HT1080 (cell line): ENCODE results near the gene PFDN6. TPM values are rescaled to one million over a fixed set of nuclear protein-coding genes. Genes with fewer than 3 reads are reported as not detected.
A peak's percentile ranks its signal among the peaks of the same experiment; 100 is the strongest.
"Not testable (repeated sequence)": the region's sequence is repeated elsewhere in the genome, so short reads cannot be mapped to it uniquely, and the experiment has no call there.

Experiments used
- DNase-seq: peaks from one replicate; pipeline ENCODE4 v3.0.0-alpha.2; 2015; ENCODE audit warnings: low read depth
- polyA plus RNA-seq, 2 experiments: library from polyadenylated mRNA; depleted of rRNA; stranded (reverse); fragments of >200 nt; gene quantifications; 2 replicates each; pipeline ENCODE4 v1.2.3, GENCODE V29; 2015
- total RNA-seq: library from RNA; depleted of rRNA; stranded (reverse); fragments of >200 nt; shearing (Covaris generic); gene quantifications from 2 replicates; pipeline ENCODE4 v1.2.3, GENCODE V29; 2014; rRNA removed

The PFDN6 gene
- total RNA-seq = 194 and 225 TPM in 2 replicates
- polyA plus RNA-seq (2015; cell fraction: cytosol; rRNA removed) = 260 and 275 TPM in 2 replicates
- polyA plus RNA-seq (2015; cell fraction: nucleus; rRNA removed) = 173 and 211 TPM in 2 replicates

DNA sequence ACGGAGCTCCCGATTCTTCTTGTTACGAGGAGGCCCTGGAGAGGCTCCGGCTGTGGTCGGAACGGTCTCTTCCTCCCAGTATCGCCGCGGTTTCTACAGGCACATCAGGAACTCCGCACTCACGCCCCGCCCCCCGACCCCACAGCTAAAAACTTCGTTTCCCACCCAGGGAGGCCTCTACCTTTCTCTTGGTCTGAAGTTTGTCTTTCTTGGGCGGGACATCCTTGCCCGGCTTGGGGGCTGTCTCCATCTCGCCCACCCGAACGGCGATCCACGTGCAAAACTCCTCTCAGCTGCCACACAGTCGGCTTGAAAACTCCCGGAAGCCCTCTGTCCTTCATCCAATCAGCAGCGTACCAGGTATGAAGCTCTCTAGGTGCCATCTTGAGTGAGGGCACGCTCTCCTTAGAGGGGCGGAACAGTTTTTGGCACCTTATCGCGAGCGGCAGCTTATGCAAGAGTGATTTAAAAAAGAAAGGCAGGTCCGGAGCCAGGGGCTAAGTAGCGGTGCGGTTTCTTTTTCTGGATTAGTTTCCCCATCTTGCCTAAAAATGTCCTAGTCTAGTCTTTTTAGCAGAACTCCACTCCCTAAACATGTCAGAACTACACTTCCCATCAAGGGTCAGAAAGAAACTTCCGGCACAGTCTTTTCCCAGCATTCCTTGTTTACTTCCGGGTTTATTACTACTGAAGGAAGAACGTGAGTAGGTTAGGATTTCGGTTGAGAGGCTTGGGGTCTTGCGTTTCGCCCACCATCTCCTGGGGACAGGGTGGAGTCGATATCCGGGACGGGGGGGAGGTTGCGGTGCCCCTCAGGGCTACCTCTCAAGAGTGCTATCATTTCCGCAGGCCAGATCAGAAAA is at the start of gene PFDN6, which contains the start of gene WDR46:
Gene PFDN6 (plus strand): TSS at position 681 of the 863 bp plus-strand sequence. CDS start 256 bp downstream, outside the sequence.
Gene WDR46 (minus strand): TSS at position 319 of the 863 bp plus-strand sequence. CDS start 69 bp downstream, at position 250.
- peak; percentile 89 for DNase-seq

DNA sequence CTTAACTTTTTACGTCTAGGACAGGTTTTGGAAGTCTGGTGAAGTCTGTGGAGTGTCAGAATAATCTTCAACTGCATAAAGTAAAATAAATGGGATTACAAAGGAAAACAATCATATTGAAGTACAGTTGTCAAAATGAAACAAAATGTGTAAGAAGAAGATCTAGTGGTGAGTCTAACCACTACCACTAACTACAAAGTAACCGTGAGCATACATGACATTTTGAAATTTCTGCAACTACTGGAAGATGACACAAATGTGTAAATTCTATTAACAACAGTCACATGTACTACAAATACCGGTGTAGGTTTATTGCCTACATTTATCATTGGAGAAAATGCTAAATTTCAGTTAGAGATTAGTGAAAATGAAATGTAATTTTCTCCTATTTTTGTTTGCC is 47.4 kb upstream of the PFDN6 start:
- DNase-seq = no peak

DNA sequence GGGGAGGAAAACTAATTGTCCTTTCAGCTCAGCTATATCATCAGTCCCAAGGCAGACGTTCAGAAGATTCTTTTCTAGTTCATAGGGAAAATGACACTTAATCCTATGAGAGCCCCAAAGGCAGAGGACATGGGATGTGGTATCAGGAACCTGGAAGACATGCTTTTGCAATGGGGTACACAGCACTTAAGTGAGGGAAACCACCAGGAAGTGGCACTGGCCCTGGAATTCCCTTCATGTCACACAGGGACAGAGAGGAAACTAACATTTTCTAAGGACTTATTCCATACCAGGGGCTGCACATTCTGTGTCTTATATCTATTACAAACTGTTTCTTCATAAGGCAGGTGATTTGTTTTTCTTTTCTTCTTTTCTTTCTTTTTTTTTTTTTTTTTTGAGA is 45.9 kb upstream of the PFDN6 start:
- DNase-seq = no peak

DNA sequence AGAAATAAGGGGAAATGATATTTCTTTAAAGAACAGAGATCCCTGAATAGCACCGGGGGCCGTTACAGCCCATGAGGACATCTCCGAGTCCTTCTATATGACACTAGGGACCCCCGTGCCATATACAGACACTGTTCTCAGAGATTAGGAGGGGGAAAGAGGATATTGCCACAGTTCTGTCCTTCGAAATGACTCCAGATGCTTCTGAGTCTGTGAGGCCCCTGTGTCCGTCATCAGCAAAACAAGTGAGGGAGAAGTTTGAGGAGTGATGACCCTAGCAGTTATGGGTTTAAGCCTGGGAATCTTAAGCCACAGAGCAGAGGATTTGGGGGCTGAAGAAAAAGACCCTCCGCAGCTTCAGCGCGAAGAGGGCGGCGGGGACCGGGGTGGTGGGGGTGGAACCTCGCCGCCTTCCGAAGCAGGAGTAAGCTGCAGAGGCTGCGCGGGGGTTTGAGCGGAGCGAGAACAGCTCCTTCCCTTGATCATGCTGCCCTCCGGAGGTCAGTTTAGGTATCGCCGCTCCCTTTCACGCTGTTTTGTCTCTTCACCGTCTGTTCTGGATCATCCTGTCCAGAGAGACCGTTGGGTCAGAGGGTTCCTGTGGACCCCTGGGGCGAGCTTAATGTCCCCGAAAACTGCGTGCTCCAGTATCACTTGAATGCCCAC is 41.3 kb upstream of the PFDN6 start:
- peak; percentile 77 for DNase-seq

DNA sequence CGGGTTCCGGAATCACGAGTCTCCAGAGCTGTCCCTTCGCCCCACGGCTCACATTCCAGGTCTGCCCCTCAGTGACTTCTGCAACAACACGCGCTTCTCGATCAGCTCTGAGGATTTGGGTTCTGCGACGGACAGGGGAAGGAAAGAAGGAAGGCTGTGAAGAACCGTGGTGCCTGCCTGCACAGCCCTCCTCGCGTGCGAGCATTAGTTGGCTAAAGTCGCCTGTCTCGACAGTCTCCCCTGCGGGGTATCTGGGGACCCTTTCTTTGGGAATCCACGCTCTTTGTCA is 40.8 kb upstream of the PFDN6 start:
- DNase-seq = no peak

DNA sequence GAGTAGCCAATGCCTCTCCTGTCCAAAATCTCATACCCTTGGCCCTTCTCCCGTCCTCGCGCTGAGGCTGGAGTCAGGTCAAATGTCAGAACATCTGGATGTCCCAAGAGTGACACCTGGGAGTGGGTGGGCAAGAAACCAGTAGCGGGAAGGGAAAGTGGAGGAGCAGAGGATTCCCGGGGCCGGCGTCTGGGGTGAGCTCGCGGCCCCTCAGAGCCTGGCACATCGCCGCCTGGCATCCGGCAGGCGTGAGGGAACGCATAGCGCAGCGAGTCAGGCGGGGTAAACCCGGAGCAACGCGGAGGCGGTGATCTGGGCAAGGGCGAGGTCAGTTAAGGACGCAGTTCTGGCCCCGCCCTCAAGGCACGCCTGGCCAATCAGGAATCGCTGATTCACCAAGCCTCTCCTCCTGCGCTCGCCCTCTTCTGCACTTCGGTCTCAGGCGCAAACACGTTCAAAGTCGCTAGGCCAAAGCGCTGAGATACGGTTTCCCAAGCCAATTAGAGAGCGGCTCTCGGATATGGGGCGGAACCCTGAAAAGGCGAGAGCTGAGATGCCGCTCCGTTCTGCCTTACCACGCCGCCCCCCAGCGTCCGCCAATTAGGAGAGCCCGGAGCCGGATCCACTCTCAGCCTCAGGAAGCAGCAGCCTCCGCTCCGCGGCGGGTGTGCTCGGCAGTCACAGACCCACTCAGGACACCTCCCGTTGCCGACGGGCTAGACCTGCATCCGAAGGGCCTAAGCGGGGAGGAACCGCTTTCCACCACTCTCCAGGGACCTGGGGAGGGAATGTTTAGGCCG is 40.3 kb upstream of the PFDN6 start:
- DNase-seq = peak; percentile 100

DNA sequence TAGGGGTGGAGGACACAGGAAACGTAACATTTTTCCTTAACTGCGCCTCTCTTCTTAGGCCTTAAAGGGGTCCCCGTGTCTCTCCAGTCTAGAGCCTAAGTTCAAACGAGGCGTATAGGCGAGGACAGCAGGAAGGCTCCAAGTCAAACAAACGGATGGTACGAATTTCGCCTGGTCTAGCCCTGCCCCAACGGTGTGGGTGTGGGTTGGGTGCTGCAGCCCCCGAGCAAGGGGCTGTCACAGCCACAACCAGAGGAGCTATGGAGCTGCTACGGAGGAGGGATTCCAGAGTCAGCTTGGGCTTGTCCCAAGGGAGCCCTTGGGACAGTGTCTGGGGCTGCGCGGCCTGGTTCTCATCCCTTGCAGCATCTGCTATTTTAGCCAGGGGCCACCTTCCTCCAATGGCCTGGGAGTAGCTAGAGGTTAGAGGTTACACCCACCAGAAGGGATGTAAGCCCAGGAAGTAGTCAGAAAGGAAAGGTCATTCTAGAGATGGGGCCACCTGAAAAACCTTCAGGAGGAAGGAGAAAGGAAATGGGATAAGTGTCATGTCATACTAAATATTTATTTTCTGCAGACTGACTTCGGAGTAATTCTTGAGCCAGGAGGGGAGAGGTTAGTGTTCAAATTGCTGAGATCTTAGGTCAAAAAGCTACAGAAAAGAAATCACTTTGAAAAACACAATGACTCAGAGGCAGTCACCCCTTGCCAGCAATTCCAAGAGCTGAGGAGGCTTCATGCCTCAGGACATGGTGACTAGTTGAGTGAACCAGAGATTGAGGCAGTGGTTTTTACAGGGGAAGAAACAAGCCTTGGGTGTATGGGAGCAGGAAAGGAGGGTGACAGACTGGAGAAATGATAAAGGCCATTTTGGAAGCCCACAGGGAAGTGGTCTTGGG is 39.4 kb upstream of the PFDN6 start:
- DNase-seq = peak; percentile 74

DNA sequence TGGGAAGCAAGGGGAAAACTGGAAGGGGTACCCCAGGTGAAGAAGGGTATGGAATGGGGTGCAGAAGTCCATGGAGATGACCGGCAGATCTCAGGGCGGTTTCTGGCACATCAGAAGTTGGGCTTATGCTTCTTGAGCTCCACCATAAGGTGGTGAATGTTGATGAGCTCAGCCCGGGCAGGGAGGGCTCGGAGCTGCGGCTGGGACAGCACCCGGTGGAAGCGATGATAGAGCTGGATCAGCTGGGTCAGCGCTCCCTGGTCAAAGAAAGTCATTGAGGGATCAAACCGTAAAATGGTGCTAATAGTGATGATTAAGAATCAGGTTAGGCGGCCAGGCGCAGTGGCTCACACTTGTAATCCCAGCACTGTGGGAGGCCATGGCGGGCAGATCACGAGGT is 38.7 kb upstream of the PFDN6 start:
- no peak for DNase-seq

DNA sequence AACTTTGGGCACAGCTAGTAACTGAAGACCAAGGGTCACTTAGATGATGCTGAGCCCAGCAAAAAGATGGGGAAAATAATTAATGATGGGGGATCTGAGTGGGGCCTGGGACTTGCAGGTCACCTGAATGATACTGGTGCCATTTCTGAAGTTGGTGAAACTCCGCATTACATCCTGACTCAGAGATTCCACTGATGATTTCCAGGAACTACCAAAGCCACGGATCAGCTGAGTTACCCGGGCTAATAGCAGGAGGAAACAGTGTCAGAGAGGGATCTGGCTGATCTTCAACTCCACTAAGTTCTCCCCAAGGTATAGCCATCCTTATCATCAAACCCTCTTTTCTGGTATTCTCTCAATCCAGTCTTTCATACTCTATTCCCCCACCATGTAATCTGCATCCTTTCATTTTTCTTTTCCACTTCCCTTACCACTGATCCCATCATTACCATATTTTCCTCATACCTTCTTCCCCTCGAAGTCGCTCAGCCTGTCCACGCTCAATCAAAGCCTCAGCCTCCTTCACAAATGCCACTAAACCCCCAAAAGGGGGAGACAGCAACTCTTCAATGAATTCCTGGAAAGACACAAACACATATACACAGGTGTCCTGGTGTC is 37.9 kb upstream of the PFDN6 start:
- no peak for DNase-seq

DNA sequence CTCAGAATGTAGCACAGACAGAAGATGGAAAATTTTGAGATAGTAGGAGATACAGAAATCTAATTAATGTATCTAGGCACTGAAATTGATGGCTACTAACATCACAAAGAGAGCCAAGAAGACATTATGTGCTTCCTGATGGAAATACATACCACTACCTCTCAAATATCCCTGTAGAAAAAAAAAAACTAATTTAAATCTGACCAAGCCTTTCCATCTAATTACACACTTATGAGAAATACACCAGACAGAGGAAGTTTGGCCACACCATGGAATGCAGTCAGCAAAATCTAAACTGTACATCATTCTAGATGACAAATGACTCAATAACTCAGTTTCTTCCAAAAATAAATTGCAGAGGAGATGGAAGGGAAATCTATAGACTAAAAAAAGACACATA is 36.6 kb upstream of the PFDN6 start:
- no peak for DNase-seq

DNA sequence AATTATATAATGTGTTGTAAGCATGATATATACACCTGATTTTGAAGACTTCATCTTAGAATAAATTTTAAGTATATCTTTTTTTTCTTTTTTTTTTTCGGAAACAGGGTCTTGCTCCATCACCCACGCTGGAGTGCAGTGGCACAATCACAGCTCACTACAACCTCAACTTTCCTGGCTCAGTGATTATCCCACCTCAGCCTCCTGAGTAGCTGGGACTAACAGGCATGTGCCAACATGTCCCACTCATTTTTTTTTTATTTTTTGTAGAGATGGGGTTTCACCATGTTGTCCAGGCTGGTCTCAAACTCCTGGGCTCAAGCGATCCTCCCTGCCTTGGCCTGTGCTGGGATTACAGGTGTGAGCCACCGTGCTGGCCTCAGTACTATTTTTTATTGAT is 34.8 kb upstream of the PFDN6 start:
- no peak for DNase-seq

DNA sequence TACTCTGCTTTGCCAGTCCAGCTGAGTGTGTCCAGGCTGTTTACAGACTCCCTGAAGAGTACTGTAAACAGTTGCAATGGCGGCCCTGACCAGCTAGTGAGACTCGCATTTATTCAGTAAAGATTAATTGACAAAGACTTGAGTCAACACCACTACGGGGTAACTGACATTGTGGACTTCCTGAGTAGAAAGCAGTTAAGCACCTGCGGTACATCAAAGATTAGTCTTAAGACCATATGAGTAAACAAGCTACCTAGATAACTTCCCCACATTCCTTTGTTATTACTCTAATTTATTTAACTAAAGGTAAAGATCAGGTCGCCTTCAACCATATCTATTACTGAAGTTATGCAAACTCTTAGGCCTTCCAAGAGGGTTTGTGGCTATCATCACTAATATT is 30.4 kb upstream of the PFDN6 start:
- no peak for DNase-seq

DNA sequence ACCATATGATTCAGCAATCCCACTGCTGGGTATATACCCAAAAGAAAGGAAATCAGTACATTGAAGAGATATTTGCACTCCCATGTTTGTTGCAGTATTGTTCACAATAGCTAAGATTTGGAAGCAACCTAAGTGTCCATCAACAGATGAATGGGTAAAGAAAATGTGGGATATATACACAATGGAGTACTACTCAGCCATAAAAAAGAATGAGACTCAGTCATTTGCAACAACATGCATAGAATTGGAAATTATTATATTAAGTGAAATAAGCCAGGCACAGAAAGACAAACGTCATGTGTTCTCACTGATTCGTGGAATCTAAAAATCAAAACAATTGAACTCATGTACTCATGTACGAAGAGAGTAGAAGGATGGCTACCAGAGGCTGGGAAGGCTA is 26.9 kb upstream of the PFDN6 start:
- DNase-seq = not testable (repeated sequence)

DNA sequence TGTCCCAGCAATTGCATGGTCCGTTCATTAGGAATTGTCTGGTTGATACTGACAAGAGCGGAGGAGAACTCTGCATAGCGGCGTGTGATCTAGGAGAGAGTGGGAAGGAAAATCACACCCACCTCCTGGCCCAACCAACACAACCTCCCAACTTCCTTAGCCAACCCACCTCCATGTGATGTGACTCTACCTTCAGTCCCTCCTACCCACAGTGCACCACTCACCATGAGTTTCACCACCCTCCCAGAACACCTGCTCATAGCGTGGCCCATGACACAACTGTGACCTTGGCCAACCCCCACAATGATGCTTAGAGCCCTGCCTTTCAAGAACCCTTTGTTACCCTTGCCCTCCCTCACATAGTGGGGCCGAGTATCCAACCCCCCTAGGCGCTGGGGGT is 25.4 kb upstream of the PFDN6 start:
- DNase-seq = no peak

DNA sequence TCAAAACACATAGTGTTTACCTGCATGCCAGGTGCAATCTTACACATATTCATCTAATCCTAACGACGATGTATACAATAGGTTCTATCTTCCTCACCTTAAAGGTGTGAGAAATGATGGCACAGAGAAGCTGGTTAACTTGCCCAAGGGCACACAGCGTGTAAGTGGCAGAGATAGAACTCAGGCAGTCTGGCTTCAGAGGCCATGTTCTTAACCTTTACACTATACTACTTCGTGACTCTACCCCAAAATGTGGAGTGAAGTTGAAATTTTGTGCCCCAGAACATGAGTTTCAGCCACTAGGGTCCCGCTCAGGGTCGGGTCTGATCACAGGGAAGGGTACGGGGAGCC is 18.3 kb upstream of the PFDN6 start:
- no peak for DNase-seq

DNA sequence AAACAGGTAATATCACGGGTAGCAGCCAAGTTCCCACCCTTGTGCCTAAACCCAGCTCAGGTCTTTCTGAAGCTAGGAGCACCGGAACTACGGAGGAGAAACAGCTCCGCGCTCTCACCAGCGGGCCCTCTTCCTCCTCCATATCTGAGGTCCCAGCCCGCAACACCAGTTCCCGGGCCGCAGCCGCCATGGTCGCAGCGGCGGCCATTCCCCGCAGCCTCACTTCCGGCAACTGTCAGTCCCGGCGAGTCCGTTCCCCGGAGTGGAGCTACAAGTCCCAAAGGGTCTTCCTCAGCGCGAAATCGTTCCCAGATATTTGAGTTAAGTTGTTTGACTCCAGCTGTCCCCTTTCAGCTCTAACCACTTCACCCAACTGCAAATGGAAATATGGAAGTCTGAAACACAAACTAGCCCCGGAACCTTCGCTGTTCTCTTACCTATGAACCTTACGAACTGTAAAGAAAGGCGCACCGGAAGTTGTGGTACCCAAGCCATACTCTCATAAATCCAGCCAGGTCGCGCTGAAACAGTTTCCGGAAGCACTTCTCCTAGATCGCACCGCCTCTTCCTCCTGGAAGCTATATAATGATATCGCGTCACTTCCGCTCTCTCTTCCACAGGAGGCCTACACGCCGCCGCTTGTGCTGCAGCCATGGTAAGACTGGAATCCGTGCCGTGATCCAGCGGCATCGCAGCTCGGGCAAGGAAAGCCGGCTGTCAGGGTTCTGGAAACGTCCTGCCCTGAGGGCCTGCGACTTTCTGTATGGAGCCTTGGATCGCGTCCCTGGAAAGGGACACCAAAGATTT is 17.7 kb upstream of the PFDN6 start, which contains the start of the genes RPS18 and VPS52:
Gene RPS18 (plus strand): TSS at position 608 of the 807 bp plus-strand sequence. CDS start 45 bp downstream, at position 653.
Gene VPS52 (minus strand): TSS at position 409 of the 807 bp plus-strand sequence. CDS start 201 bp downstream, at position 208.
- DNase-seq = peak; percentile 95

DNA sequence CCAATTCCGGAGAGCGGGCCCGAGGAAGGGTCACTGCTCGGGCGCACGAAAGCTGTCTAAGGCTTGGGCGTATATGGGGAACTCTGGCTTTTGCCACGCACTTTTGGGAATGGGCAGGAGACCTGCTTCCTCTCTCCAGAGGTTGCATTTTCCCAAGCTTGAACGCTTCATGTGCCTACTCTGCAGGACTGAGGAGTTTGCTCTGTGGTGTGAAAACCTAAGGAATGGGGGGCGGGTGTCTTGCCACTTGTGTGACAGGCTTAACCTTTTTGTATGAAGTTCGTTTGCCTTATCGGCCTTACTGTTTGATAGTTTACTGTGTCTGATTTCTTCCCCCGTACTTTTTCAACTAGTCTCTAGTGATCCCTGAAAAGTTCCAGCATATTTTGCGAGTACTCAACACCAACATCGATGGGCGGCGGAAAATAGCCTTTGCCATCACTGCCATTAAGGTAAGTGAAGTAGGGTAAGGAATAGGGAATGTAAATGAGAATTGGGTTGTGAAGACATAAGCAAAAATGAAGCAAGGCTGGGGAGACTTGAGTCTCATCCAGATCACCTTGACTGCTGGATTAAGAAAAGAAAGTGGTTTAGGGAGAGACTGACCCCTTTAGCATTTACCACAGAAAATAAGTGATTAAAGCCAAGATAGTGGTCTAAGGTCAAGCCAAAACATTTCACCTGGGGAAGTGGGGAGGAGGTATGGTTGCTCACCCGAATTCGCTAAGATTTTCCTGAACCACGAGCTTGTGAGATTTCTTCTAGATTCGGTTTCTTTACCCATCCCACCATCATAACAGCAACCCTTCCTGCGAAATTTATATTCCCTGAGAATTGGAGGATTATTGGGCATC is 16.9 kb upstream of the PFDN6 start:
- no peak for DNase-seq
